HG03095 (cell line): ENCODE data around the gene RNGTT.
"Not testable (repeated sequence)": the region's sequence is repeated elsewhere in the genome, so short reads cannot be mapped to it uniquely, and the experiment has no call there.

Experiments
- ATAC-seq: cut with Tn5 transposase; IDR thresholded peaks from one replicate; pipeline ENCODE4 v1.9.1; 2021; ENCODE audit warnings: moderate library complexity; ENCODE audit not compliant: unreplicated experiment

The RNGTT gene

GRCh38 chr6:88741071-88741470 is 222.3 kb downstream of the RNGTT start:
- ATAC-seq: no peak

DNA sequence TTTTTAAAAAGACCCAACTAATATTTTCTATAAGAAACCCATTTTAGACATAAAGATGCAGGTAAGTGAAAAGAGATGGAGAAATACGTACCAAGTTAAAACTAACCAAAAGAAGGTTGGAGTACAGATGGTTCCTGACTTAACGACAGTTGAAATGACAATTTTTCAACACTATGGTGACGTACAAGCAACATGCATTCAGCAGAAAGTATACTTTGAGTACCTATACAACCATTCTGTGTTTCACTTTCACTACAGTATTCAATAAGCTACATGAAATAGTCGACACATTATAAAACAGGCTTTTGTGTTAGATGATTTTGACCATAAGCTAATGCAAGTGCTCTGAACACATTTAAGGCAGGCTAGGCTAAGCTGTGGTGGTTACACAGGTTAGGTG is 228.9 kb downstream of the RNGTT start:
- ATAC-seq: no peak

GRCh38 chr6:88730611-88731011 is 232.8 kb downstream of the RNGTT start:
- ATAC-seq: no peak

GRCh38 chr6:88728756-88729155 is 234.7 kb downstream of the RNGTT start:
- no peak for ATAC-seq

- ATAC-seq: not testable (repeated sequence)
Measured at GRCh38 chr6:88726409-88726808, 237.0 kb downstream of the RNGTT start.

DNA sequence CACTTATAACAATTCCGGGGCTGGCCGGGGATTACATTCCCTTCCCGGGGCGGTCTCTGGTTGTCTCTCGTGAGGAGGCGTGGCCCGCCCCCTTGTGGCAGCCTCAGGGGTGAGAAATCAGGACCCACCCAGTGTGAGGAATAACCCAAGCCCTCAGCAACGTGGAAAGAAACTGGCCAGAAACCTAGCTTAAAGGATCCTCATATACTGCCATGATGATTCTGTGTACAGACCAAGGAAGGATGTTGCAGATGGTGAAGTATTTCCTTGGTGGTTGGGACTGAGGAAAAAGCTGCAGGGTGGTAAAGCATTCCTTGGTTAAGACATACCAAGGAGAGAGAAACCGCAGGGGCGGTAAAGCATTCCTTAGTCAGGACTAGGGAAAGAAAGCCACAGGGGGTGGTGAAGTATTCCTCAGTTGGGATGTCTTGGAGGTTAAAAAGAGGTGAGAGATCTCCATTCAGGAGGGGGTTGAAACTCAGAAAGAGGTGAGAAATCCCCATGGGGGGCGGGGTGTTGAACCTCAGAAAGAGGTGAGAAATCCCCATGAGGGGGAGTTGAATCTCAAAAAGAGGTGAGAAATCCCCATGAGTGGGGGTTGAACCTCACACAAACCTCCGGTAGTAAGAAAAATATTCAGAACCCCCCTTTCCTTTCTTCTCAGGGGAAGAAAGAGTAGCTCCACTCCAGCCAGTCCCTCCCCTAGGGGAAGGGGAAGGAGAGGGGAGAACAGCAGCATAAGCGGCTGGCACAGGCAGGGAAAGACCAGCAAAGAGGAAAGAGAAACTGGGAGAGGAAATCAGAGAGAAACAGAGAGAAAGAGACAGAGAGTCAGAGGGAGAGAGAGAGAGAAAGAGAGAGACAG is 238.1 kb downstream of the RNGTT start:
- no peak for ATAC-seq

- no peak for ATAC-seq
Measured at GRCh38 chr6:88722686-88723085, 240.7 kb downstream of the RNGTT start.

GRCh38 chr6:88716399-88716798 is 247.0 kb downstream of the RNGTT start:
- ATAC-seq: not testable (repeated sequence)

GRCh38 chr6:88712243-88712936 is 251.0 kb downstream of the RNGTT start:
- no peak for ATAC-seq

GRCh38 chr6:88709819-88710246 is 253.6 kb downstream of the RNGTT start:
- ATAC-seq: no peak

DNA sequence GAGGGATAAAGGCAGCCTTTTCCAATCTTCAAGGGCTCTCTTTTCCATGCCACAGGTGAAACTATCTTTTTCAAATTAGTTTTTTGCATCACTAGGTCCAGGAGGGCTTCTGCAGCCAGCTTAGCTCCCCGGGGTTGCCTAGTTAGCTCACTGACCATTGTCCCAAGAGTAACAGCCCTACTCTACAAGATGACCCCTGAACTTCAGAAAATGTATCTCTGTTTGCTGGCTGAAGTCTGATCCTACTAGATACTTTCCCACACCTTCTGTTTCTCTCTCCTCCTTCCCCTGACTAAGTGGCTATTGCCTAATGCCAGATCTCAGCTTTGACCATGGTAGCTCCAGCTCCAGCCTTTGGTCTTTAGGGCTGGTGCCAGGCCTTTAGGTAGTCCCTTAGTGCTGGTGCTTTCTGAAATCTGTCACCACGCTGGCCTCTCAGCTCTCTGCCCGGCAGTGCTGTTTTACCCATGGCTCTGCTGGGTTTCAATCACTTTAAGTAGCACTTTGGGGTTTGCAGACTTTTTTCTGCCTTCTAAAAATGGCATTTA is 255.1 kb downstream of the RNGTT start:
- no peak for ATAC-seq

DNA sequence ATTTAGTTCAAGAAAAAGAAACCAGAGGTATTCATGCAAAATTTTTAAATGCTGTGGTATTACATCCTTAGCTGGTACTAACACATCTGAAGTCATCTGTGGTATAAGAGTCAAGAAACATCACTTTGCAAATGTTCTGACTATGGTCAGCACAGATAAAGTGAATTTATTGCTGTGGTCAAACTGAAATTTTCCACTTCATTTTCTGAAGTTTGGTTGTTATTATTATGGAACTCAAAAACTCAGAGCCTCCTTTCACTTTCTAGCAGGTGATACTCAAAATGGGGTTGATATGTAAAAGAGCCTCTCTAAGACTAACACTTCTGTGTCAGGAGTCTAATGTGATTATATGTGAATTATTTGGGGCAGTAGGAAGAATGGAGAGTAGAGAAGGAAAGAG is 257.8 kb downstream of the RNGTT start:
- ATAC-seq: peak; percentile 84

- ATAC-seq: no peak
Measured at GRCh38 chr6:88704980-88705379, 258.4 kb downstream of the RNGTT start.

GRCh38 chr6:88702956-88703556 is 260.4 kb downstream of the RNGTT start:
- ATAC-seq: no peak

- ATAC-seq: no peak
Measured at GRCh38 chr6:88698661-88699060, 264.8 kb downstream of the RNGTT start.

GRCh38 chr6:88695937-88696336 is 267.5 kb downstream of the RNGTT start:
- ATAC-seq: no peak

- no peak for ATAC-seq
Measured at GRCh38 chr6:88683734-88684133, 279.7 kb downstream of the RNGTT start.

GRCh38 chr6:88680654-88681053 is 282.8 kb downstream of the RNGTT start:
- ATAC-seq: no peak

DNA sequence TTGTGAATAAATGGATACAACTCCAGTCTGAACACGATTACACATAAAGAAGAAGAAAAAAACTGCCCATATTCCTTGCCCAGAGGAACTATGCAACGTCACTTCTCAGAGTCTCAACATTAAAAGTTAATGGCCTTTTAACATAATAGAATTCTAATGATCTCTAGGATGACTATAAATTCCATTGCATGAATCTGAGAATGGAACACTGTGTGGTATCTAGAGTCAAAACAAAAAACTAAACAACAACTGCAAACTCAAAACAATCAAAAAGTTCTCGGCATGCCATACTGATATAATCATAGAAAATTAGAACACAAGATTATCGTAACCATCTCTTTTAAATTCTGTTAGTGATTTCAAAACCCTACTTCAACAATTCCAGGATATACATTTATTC is 283.6 kb downstream of the RNGTT start:
- no peak for ATAC-seq

- ATAC-seq: no peak
Measured at GRCh38 chr6:88677356-88677755, 286.1 kb downstream of the RNGTT start.

- ATAC-seq: no peak
Measured at GRCh38 chr6:88671624-88672023, 291.8 kb downstream of the RNGTT start.

- no peak for ATAC-seq
Measured at GRCh38 chr6:88670369-88670768, 293.0 kb downstream of the RNGTT start.
